Thyroid gland (tissue), 4 donors: ENCODE data around the gene KISS1R.

Experiments
- CTCF ChIP-seq, 6 experiments: fragments of 200-600 bp in 3 of 6; fragments of 450-650 bp in 3 of 6; sonication (generic) in 3 of 6; IDR thresholded peaks; one replicate each; pipeline ENCODE4 v1.5.1; 2016 to 2019; ENCODE audit warnings: antibody characterized with exemption in 6 of 6, mild to moderate bottlenecking in 2 of 6, inconsistent platforms in 1 of 6, moderate library complexity in 1 of 6
- POLR2A ChIP-seq, 2 donors: fragments of 450-650 bp; IDR thresholded peaks; one replicate each; pipeline ENCODE4 v1.6.1; 2017; ENCODE audit warnings: antibody characterized with exemption in 2 of 2, mild to moderate bottlenecking in 2 of 2, moderate library complexity in 1 of 2

- no peak for TF ChIP-seq CTCF (IDR thresholded peaks at IDR 0.05)
- no peak for TF ChIP-seq POLR2A (IDR thresholded peaks at IDR 0.05)
These were observed 9.8 kb upstream of the KISS1R start for GRCh38 chr19:907183-907853.
